NOMO-1 treated with DMSO at 0.1 percent for 48 hours (cell line): ENCODE measurements around the gene SLC6A6.

Source experiments
- DNase-seq: peaks from one replicate; lab custom pipeline; 2025; ENCODE audit not compliant: unreplicated experiment; lab: John Stamatoyannopoulos, UW

SLC6A6 gene

DNA sequence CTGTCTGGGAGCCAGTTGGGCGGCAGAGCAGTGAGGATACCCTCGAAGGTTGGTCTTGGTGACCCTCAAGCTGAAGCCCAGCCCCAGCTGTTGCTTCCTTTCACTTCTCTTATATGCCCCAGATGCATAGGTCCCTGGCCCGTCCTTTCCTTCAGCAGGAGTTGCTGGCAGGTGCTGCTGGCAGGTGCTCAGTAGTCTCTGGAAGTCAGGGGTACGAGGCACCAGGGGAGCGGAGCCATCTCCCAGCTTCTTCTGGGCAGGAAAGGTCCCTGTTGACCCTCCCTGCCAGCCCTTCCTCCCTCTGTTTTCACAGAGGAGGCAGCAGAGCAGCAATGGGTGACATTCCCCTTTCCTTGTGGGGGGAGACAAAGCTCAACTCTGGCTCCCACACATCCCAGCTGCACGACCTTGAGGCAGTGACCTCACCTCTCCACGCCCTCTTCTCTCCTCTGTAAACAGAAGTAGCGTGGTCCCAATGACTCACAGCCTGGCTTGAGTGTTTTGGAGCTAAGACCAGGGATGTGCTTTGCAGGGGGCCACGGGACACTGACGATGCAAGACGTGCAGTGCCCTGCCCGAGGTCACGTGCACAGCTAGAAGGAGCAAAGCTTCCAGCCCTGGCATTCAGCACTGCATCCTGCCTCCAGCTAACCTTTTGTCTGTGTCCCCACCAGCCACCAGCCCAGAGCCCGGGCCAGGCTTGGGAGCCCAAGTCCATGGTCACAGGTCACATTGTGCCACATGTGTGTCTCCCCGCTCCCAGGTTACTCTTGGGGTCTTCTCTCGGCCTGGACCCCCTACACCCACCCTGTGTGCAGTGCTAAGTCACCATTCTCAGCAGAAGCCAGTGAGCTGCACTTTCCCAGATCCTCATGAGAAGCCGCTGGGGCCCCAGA, 49.7 kb downstream of the SLC6A6 start:
- DNase-seq = no peak

DNA sequence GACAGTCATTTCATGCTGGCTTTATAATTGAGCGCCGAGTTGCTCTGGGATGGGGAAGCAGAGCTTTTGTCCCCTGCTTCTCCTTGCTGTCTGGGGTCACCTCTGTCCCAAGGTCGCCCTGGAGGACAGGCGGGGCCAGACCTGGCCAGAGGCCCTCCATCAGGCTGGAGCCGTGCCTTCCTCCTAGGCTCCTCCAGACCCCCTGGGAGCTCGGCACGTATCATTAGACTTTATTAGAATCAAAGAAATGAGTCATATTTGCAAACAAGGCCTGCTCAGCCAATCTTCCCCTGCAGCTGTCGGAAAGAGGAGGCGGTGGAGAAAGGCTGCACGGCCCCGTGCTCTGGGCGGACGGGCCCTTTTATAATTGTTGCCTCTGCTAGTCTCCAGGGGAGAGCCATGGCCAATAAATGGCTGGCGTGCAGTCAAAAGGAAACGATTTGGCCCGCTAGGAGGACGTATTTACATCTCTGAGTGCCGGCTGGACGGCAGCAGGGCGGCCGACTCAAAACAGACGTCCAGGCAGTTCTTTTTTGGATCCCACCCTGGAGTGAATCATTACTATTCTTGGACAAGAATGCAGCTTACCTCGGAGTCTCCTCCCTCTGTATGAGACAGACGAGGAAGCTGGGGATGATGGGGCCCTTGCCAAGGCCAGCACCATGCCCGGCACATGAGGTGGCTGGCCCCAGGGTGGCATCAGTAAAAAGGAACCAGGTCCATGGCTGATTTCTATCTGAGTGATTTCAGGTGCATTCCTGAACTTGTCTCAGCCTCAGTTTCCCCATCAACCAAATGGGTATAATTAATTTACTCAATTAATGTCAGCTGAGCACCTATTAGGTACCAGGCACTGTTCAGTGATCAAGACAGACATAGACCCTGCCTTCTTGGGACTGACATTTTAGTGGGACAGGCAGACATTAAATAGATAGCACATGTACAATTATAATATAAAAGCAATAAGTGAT, 50.6 kb downstream of the SLC6A6 start:
- DNase-seq = no peak

DNA sequence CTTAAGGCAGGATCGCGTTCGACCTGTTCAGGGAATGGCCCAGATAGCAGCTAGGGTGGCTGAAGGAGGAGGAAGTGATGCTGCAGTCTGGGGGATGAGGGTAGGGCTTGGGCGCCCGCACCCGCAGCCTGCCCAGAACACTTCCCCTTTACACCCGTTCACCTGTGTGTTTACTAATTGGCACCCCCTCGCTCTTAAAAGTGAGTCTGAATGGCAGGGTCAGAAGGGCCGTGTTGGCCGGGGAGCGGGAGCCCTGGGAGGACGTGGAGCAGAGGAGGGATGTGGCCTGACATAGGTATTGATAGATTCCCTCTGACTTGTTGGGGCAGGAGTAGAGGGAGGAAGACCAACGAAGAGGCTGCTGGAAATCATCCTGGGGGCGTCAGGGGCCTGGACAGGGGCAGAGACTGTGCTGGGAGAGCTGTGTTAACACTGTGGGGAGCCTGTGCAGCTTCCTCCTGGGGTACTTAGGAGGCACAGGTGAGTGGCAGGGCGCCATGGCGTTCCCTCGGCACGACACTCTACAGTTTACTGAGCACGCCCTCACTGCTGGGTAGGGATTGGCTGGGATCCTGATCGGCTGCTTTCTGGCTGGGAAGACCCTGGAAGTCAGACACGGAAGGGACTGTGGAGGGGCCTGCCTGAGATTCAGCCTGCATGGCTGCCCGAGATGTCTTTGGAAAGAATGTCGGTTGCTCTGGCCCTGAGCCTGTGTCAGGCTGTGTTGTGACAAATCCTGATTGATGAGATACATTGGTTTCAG, 51.7 kb downstream of the SLC6A6 start:
- no peak for DNase-seq

DNA sequence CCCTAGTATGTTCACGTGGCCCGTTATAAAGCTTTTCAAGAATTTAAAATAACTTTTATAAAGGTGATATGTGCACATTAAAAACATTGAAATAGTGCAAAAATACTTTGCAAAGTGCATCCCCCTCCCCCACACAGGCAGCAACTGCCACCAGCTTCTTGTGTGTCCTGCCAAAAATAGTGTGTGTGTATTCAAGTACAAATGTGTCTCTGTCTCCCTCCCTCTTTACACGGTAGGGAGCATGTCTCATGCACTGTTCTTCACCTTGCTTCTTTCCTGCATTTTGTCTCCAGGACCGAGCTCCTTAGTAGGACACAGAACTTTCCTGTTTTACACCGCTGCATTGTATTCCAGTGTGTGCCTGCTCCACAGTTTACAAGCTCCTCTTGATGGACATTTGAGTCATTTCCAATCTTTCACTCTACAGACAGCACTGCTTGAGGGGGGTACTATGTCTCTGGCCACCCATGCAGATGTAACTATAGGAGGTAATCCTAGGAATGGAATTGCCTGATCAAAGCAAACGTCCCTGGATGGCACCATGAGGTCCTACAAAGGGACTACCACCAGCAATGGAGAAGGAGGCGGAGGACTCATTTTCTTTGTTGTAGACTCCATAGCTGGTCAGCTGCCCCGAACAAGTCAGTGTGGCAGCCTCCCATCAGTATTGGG, 52.4 kb downstream of the SLC6A6 start:
- no peak for DNase-seq

DNA sequence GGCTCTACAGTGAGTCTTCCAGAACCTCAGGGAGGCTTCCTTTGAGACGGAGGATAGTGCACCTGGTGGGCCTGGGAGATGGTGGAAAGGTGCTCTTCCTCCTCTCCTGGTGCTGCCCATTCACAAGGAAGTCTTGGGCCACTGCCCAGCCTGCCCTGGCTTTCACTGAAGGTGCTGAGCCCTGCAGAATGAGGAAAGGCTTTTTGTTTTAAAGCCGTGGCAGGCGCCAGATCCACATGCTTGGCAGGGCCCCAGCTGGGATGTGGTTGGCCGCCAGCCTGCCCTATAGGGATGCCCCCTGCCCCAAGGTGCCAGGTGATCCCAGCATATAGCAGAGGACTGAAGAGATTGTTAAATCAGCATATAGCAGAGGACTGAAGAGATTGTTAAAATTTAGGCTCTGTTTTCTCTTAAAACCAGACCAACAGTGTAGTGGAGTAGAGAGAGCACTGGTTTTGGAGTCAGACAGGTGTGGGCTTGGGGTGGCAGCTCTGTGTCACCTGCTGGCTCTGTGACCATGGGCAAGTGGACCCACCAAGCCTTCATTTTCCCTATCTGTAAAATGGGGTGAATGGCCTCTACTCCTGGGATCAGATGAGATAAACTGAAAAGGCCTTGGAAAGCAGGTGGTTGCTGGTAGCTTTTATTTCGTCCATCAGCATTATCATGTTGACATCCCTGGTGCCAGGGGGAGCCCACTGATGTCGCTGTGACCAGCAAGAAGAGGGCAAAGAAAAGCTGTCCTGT, 53.3 kb downstream of the SLC6A6 start:
- DNase-seq = no peak

- no peak for DNase-seq
Observed at GRCh38 chr3:14456794-14457193, 54.4 kb downstream of the SLC6A6 start.

GRCh38 chr3:14457481-14457880, 55.1 kb downstream of the SLC6A6 start:
- DNase-seq = no peak

DNA sequence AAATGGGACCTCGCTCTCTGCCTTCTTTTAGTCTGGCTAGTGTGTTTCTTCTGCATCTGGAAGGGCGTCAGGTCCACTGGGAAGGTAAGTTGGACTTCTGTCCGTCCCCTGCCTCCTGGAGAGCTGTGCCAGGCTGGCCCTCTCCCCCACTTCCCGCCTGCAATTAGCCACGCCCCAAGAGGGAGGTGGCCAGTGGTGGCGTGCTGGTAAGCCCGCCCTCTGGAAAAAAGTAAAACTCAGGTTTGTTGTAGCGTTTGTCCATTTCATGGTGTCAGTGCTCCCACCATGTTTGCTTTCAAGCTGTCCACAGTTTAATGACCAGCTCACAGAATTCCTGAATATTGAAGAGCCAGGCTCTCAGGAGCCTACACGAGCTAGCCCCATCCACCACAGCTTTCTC, 55.6 kb downstream of the SLC6A6 start:
- DNase-seq = no peak

- no peak for DNase-seq
Observed at GRCh38 chr3:14458434-14459275, 56.2 kb downstream of the SLC6A6 start.

GRCh38 chr3:14459384-14459783, 57.0 kb downstream of the SLC6A6 start:
- no peak for DNase-seq

GRCh38 chr3:14459787-14460186, 57.4 kb downstream of the SLC6A6 start:
- DNase-seq = no peak

DNA sequence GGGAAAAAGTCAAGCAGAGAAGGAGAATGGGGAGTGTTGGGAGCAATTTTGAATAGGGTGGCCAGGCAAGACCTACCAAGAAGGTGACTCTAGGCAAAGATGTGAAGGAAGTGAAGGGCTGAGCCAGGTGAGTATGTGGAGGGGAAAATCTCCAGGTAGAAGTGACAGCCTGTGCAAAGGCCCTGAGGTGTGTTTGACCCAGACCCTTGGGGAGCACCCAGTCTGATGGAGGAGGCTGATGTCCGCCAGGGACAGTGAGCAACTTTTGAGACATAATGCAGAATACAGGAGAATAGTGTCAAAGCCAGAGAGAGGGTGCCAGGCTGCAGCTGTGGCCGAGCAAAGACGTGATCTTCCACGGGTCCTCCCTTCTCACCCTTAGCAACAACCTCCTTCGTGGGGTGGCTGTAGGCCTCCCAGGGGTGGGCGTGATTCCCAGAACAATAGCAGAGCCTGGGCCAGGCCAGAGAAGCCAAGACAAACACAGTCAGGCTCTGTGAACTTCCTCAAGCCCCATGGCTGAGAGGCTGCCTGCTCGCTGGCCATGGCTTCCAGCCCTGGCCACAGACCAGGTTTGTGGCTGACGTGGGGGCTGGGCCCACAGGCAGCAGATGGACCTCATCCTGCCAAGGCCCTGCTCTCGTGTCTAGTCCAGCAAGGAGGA, 58.1 kb downstream of the SLC6A6 start:
- DNase-seq = no peak

DNA sequence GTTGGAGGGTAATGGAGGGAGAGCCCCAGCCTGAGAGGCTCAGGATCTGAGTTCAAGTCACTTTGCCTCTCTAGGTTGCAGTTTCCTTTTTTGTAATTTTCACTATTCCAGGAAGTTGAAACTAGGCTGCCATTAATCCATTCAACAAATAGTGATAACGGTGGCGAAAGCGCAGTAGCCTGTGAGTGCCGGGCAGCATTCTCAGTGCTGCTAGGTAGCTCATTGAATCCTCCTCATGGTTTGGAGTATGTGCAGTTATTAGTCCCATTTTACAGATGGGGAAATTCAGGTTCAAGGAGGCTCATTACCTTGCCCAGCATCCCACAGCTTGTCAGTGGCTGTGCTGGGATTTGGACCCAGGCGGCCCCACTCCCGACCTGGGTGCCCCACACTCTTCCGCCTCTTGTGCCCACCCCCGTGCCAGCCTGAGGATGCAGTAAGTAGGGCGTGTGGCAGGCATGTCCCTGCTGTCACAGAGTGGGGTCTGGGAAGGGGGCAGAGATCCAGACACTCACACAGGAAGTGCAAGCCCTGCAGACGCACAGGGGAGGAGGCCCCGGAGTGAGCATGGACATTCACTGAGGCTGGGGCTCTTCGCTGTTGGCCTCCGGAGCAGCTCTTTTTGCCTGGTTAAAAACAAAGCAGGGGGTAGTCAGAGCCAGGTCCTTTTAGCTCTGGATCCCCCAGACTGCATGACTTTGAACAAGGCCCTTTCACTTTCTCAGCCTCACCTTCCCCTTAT, 58.8 kb downstream of the SLC6A6 start:
- DNase-seq = no peak

- DNase-seq = no peak
Observed at GRCh38 chr3:14461748-14462324, 59.4 kb downstream of the SLC6A6 start.

DNA sequence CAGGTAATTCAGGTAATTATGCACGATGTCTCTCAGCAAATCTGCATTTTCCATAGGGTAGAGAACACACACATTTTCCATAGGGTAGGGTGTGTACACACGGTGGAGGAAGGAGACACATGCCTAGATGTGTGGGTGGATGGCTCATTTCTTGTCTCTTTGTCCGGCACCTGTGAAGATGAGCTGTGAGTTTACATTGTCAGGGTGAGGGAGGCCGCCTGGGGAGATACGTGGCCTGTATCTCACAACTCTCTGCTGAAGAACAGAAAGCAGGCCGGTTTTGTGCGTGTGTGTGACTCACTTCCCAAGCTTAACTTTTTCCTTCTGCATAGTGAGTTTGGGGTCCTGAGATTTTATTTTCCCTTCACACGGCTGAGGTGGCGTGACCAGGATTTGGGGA, 60.3 kb downstream of the SLC6A6 start:
- DNase-seq = no peak

- DNase-seq = no peak
Observed at GRCh38 chr3:14463330-14464140, 61.1 kb downstream of the SLC6A6 start.

GRCh38 chr3:14464141-14464465, 61.7 kb downstream of the SLC6A6 start:
- DNase-seq = no peak
